Neural crest cell (in vitro differentiated cells): ENCODE results near the gene MUC12. TPM values are rescaled to one million over a fixed set of nuclear protein-coding genes. Genes with fewer than 3 reads are reported as not detected.
A peak's percentile ranks its signal among the peaks of the same experiment; 100 is the strongest.
"Not testable (repeated sequence)": the region's sequence is repeated elsewhere in the genome, so short reads cannot be mapped to it uniquely, and the experiment has no call there.

Experiments used
- DNase-seq: peaks from one replicate; pipeline ENCODE4 v3.0.0; 2021; ENCODE audit warnings: low read depth, mixed read lengths, low spot score
- H3K27ac Mint-ChIP-seq: one replicate; pipeline ENCODE4 v1.8.0; 2021; ENCODE audit warnings: mild to moderate bottlenecking, mixed read lengths; ENCODE audit not compliant: unreplicated experiment
- H3K27me3 Mint-ChIP-seq: 2 replicates; pipeline ENCODE4 v1.8.0; 2021; ENCODE audit warnings: low read depth, mild to moderate bottlenecking, mixed read lengths
- H3K36me3 Mint-ChIP-seq: 2 replicates; pipeline ENCODE4 v1.8.0; 2021; ENCODE audit warnings: low read depth, mild to moderate bottlenecking, mixed read lengths
- H3K4me1 Mint-ChIP-seq: 2 replicates; pipeline ENCODE4 v1.8.0; 2021; ENCODE audit warnings: mixed read lengths
- H3K4me3 Mint-ChIP-seq: one replicate; pipeline ENCODE4 v1.8.0; 2021; ENCODE audit warnings: mild to moderate bottlenecking, mixed read lengths
- H3K9me3 Mint-ChIP-seq: 2 replicates; pipeline ENCODE4 v1.8.0; 2021; ENCODE audit warnings: mixed read lengths
- CTCF ChIP-seq: fragments of 200-600 bp; sonication (generic); conservative IDR thresholded peaks from 2 replicates; pipeline ENCODE4 v1.5.0; 2021; ENCODE audit warnings: antibody characterized with exemption, mild to moderate bottlenecking
- total RNA-seq: library from RNA; stranded (reverse); gene quantifications from 2 replicates; pipeline ENCODE4 v1.2.1, GENCODE V29; 2021

The MUC12 gene
- total RNA-seq, 1 donor from 2014 or later, result 4.9 TPM

GRCh38 chr7:100983451-100984187 is 14.3 kb downstream of the MUC12 start:
- Mint-ChIP-seq H3K4me1 (peaks cover 5% of the 10 kb centered on the region), H3K4me3 (no peak overlapping the region), H3K9me3 (no peaks in the 10 kb centered on the region), H3K36me3 (no peaks in the 10 kb centered on the region), H3K27me3 (no peaks in the 10 kb centered on the region), H3K27ac (no peak overlapping the region)
- no peak for DNase-seq
- TF ChIP-seq CTCF, result no peak

- DNase-seq, H3K9me3 Mint-ChIP-seq, H3K27ac Mint-ChIP-seq, H3K27me3 Mint-ChIP-seq, H3K36me3 Mint-ChIP-seq, H3K4me3 Mint-ChIP-seq, H3K4me1 Mint-ChIP-seq: not testable (repeated sequence)
Measured at GRCh38 chr7:100984241-100984918, 15.0 kb downstream of the MUC12 start.

GRCh38 chr7:100985033-100985797 is 15.8 kb downstream of the MUC12 start:
- DNase-seq, H3K4me3 Mint-ChIP-seq, H3K36me3 Mint-ChIP-seq: not testable (repeated sequence)

GRCh38 chr7:100991631-100992030 is 22.3 kb downstream of the MUC12 start:
- Mint-ChIP-seq H3K9me3 (no peaks in the 10 kb centered on the region), H3K4me1 (peaks cover 7% of the 10 kb centered on the region)

More at GRCh38 chr7:100985033-100985797, 15.8 kb downstream of the MUC12 start:
- peak overlapping the region; percentile 75 for H3K27ac Mint-ChIP-seq
- not testable (repeated sequence) for H3K27me3 Mint-ChIP-seq, H3K4me1 Mint-ChIP-seq, H3K9me3 Mint-ChIP-seq

GRCh38 chr7:100992280-100992679 is 22.9 kb downstream of the MUC12 start:
- not testable (repeated sequence) for H3K9me3 Mint-ChIP-seq, H3K36me3 Mint-ChIP-seq, H3K4me1 Mint-ChIP-seq, H3K4me3 Mint-ChIP-seq, H3K27ac Mint-ChIP-seq, DNase-seq, H3K27me3 Mint-ChIP-seq

More at GRCh38 chr7:100991631-100992030, 22.3 kb downstream of the MUC12 start:
- no peak for DNase-seq
- Mint-ChIP-seq H3K27ac (no peak overlapping the region), H3K36me3 (no peaks in the 10 kb centered on the region), H3K4me3 (no peak overlapping the region), H3K27me3 (no peaks in the 10 kb centered on the region)
- TF ChIP-seq CTCF, result no peak

- not testable (repeated sequence) for H3K27me3 Mint-ChIP-seq, H3K27ac Mint-ChIP-seq, H3K4me1 Mint-ChIP-seq, H3K4me3 Mint-ChIP-seq, H3K9me3 Mint-ChIP-seq, H3K36me3 Mint-ChIP-seq, DNase-seq
Measured at GRCh38 chr7:100994671-100995070, 25.3 kb downstream of the MUC12 start.

GRCh38 chr7:100998530-100998929 is 29.2 kb downstream of the MUC12 start:
- H3K27me3 Mint-ChIP-seq, H3K4me1 Mint-ChIP-seq, H3K9me3 Mint-ChIP-seq, H3K27ac Mint-ChIP-seq, DNase-seq, H3K4me3 Mint-ChIP-seq, H3K36me3 Mint-ChIP-seq: not testable (repeated sequence)

GRCh38 chr7:100999334-100999733 is 30.0 kb downstream of the MUC12 start:
- H3K36me3 Mint-ChIP-seq, H3K9me3 Mint-ChIP-seq, DNase-seq, H3K4me1 Mint-ChIP-seq, H3K27ac Mint-ChIP-seq, H3K27me3 Mint-ChIP-seq, H3K4me3 Mint-ChIP-seq: not testable (repeated sequence)

- not testable (repeated sequence) for H3K9me3 Mint-ChIP-seq, H3K4me3 Mint-ChIP-seq, H3K36me3 Mint-ChIP-seq, DNase-seq, H3K27ac Mint-ChIP-seq, H3K27me3 Mint-ChIP-seq, H3K4me1 Mint-ChIP-seq
Measured at GRCh38 chr7:101000025-101000424, 30.7 kb downstream of the MUC12 start.

- not testable (repeated sequence) for H3K4me1 Mint-ChIP-seq, H3K4me3 Mint-ChIP-seq, DNase-seq, H3K9me3 Mint-ChIP-seq, H3K27ac Mint-ChIP-seq, H3K36me3 Mint-ChIP-seq, H3K27me3 Mint-ChIP-seq
Measured at GRCh38 chr7:101002333-101002732, 33.0 kb downstream of the MUC12 start.

- not testable (repeated sequence) for H3K4me1 Mint-ChIP-seq, H3K27me3 Mint-ChIP-seq, DNase-seq, H3K27ac Mint-ChIP-seq, H3K4me3 Mint-ChIP-seq, H3K9me3 Mint-ChIP-seq
- H3K36me3 Mint-ChIP-seq, result peaks cover 10% of the 10 kb centered on the region
Measured at GRCh38 chr7:101007361-101007760, 38.0 kb downstream of the MUC12 start.
